GM21367 (cell line): Measurements from ENCODE around the gene PTGR1.
"Not testable (repeated sequence)": the region's sequence is repeated elsewhere in the genome, so short reads cannot be mapped to it uniquely, and the experiment has no call there.

ENCODE experiments used
- ATAC-seq: cut with Tn5 transposase; IDR thresholded peaks from one replicate; pipeline ENCODE4 v1.9.1; 2021; ENCODE audit not compliant: unreplicated experiment

The PTGR1 gene

DNA sequence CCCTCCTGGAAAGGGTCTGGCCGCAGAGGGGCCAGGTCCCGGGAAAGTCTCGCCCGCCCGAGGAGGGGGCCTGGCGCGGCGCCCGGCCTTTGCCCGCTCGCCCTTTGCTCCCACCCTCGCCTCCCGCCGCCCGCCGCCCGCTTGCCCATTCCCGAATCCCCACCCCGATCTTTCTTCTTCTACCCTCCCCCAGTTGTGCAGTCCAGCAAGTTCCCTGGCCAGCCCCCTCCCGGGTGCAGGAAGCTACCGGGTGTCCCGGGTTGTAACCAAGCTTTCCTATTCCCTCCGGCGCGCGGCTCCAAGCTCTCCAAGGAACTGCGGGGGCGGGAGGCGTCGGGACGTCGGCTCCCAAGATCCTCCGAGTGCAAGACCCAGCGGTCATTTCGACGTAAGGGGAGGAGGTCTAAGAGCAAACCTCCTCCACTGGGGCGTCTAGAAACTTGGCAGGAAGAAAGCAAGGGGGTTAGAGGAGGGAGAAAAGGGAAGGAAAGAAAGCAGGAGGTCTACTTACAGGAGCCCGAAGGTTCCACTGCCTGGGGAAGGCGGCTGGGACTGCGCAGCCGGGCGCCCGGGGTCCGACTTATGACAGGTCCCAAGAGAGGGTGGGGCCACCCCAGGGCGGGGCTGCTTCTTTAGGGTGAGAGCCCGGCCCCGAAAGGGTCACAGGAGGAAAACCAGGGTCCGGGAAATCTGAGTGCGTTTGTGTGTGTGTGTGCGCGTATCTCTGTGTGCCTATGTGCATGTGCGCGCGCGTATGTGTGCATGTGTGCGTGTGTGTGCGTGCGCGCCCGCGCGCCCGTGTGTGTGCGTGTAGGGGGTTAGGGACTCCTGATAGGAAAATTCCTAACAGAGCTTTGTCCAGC, at the start of gene PTGR1:
Gene PTGR1 (minus strand): TSS at position 556 of the 863 bp plus-strand sequence. CDS start 2,225 bp downstream, outside the sequence.
- peak; percentile 34 for ATAC-seq

DNA sequence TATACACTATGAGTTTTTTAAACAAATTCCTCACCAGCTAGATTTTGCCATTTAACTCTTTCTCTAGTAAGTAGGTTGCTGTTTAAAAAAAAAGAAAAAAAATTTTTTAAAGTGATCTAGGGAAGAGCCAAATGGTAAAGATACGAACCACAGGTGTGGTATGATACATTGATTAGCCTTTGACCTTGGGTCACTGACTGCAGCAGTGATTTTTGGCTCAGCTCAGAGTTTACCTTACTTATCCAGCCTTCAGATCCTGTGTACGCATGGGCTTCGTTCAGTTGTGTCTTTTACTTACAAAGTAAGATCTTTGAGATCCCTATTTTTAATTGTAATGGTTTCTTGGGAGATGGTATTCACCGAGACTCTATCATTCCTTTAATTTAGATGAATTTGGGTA, 49.6 kb upstream of the PTGR1 start:
- no peak for ATAC-seq

DNA sequence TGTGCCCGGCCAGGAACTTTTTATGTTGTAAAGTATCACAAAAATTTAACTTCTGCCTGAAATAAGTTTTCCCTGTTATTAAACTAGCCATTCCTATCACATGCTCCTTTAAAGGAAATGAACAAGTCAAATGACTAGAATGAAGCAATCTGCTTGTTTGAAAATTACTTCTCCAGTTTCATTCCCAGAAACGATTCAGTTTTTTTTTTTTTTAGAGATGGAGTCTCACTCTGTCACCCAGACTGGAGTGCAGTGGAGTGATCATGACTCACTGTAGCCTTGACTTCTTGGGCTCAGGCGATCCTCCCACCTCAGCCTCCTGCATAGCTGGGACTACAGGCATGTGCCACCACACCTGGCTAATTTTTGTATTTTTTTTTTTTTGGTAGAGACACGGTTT, 48.6 kb upstream of the PTGR1 start:
- no peak for ATAC-seq

DNA sequence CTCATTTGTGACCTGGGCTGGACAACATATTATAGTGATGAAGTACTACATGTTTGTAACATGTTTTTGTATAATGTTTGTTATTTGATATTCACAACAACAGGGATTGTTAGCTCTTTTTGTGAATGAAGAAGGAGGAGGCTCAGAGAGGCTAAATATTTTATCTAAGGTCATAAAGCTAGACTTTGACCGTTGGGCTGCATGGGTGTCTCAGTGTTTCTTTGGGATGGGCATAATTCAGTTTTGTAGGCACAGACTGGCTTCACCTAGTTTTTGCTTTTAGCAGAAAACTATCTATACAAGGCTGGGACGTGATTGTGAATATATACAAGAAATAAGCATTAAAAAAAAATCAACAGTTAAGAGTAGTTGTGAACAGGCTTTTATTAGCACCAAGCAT, 47.0 kb upstream of the PTGR1 start:
- no peak for ATAC-seq

DNA sequence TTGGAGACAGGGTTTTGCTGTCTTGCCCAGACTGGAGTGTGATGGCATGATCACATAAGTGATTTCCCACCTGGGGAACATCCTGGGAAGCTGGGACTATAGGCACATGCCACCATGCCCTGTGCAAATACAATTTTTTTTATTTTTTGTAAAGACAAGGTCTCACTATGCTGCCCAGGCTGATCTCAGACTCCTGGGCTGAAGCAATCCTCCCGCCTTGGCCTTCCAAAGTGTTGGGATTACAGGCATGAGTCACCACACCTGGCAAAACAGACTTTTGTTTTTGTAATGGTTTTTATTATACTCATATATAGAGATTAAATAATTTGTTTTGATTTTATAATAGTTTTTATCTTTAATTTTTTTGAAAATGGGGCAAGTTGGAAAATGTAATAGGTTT, 46.4 kb upstream of the PTGR1 start:
- no peak for ATAC-seq

DNA sequence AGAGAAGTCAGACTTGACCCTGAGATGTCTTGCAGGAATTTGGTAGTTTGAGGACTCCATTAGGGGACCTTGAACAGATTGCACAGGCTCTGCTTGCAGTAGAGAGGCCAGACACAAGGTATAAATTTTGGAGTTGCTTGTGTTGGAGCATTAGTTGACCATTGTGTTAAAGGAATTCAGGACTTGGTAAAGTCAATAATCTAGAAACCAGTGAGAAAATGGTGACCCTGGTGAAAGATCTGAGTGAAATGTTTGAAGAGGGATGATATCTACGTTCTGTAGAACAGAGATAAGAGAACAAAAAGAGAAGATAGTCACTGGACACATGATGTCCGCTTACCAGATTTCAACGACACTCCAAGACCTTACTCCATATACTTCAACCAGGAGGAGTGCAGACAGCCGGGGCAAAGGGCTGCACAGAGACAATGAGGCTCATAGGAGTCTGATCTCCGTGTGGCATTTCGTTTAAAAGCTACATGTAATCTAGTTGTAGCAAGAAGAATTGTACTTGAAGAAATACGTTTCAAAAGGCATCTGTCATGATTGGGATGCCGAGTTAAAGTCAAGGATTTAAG, 44.8 kb upstream of the PTGR1 start:
- no peak for ATAC-seq

DNA sequence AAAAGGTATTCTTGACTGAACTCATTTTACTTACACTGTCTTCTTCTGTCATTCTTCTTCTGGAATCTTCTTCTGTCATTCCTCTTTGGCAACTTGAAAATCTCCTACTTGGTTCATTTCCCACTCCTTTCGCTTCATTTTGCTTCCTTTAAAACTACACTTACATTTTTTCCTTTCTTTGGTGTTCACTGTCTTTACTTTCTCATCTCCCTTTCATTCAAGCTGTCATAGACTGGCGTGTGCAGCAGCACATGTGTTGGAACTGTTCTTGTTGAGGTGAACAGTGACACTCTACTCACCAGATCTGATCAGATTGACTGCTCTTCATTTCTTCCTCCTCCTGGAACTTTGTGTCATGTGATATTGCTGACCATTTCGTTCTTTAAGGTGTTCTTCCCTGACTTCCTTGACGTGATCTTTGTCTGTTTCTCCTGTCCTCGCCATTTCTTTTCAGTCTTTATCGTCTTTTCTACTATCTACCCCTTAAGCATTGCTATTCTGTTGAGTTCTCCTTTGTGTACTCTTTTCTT, 38.0 kb upstream of the PTGR1 start:
- ATAC-seq, result no peak

DNA sequence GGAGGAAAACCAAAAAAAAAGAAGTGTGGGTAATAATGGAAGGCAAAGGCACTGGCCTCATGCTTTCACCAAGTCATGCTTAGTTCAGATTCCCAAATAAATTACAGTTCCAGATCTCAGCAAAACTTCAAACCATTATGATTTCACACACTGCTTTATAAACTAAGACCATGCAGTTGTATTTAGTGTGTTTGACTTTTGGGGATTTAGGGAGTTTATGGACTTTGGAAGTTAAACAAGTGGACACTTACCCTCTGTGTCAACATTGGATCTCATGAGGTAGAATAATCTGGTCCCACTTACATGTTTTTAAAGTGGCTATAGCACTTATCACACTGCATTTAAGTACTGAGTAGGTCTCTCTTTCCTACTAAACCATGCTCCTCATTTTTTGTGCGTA, 35.4 kb upstream of the PTGR1 start:
- no peak for ATAC-seq

DNA sequence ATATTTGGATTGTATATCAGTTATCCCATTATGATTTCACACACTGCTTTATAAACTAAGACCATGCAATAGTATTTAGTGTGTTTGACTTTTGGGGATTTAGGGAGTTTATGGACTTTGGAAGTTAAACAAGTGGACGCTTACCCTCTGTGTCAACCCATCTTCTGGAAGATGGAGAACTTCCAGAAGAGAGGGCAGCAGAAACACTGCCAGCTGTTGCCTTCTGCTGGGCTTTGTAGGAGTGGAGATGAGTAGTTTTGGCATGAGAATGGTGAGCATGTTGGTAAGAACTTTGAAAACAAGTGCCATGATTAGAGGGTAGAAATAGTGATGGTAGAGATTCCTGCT, 33.9 kb upstream of the PTGR1 start:
- ATAC-seq, result no peak

DNA sequence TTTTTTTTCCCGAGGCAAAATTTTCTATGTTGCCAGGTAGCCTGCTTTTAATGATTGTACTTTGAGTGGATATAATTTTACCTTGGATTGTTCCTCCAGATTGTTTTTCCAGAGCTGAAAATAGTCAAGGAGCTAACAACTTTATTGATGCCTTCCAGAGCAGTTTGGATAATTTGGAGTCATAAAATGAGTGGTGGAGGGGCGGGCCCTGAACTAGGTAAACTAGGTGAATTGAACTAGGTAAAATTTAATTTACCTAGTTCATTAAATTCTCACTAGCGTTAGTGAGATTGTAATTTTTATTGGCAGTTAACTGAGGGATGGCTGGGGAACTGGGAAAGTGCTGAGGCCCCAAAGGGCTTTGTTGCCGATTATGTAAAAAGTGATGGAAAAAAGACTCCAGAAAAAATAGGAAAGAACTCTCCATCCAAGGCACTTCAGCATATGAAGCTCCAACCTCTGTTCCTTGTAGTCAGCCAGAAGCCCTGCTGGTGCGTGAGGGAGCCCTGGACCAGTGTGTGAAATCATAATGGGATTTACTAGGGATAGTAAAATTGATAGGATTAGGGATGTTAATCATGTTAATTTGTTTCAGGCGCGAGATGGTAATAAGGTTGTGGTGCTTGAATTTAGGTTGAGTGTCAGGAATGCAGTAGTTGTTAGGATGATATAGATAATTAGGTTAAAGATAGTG, 33.4 kb upstream of the PTGR1 start:
- no peak for ATAC-seq

DNA sequence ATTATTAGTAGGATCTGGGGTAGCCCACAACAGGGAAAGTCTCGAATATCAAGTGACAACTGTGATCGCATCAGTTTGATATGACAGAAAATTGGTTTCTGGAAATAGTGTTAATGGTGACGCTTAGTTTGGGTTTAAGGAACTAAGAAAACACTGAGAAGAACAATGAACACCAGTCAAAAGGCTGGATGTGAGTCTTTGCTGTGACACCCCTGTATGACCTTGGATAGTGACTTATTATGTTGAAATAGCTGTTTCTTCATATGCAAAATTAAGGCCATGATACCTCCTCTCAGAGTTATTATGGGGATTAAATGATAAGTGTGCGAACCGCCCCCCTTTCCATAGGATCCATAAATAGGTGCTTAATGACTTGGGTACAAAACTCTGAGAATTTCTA, 32.6 kb upstream of the PTGR1 start:
- no peak for ATAC-seq

DNA sequence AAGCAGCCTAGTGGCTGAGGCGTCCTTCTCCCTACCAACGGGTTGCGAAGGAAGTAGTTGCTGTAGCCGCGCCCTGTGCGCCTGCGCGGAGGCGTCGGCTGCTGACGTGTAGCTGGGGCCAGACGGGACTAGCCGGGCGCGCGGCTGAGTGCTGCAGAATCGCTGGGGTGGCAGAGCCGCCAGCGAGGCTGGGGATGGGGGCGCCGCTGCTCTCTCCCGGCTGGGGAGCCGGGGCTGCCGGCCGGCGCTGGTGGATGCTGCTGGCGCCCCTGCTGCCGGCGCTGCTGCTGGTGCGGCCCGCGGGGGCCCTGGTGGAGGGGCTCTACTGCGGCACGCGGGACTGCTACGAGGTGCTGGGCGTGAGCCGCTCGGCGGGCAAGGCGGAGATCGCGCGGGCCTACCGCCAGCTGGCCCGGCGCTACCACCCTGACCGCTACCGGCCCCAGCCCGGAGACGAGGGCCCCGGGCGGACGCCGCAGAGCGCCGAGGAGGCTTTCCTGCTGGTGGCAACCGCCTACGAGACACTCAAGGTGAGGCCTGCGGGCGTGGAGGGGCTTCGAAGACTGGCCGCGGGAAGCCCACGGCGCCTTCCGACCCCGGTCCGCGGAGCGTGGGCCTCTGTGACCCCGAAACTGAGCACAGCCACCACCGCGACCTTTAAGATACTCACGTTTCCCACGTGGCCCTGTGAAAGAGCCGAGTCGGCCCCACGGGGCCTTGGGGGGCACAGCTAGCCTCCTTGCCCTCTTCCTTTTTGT, 31.9 kb upstream of the PTGR1 start, which contains the start of gene DNAJC25:
Gene DNAJC25 (plus strand): TSS at position 121 of the 758 bp plus-strand sequence. CDS start 74 bp downstream, at position 195.
- peak; percentile 98 for ATAC-seq

DNA sequence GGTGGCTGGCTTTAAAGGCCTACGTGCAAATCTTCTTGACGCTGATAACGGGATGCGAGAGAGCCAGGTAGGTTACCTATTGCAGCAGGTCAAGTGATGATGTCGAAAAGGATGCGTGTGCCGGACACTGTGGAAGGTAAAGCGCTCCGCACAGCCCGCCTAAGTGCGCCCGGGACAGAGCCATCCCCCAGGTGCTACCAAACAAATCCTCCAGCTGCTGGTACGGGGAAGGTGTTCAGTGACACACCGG, 31.4 kb upstream of the PTGR1 start:
- ATAC-seq, result no peak

DNA sequence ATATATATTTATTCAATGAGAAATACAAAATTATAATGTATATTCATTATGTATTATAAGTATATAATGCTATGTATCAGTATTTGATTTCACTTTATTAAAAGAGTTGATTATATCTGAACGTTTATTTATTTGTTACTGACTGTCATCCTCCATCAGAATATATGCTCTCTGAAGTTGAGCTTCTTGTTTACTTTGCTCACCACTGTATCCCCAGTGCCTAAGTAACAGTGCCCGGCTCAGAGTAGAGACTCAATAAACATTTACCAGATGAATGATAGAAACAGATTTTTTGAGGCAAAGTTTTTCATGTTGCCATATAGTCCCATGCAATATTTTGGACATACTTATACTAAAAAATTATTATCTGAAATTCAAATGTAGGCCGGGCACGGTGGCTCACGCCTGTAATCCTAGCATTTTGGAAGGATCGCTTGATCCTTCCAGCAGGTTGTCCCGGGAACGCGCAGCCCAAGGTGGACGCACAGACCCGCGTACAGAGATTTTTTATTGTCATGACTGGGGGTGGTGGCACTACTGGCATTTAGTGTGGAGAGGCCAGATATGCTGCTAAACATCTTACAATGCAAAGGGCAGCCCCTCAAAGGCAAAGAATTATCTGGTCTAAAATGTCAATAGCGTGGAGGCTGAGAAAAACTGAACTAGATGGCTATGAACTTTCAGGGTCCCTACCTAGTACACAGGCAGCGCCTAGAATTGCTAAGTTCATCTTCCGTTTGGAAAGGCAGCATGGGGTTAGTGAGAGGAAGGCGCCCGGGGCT, 30.9 kb upstream of the PTGR1 start:
- ATAC-seq, result no peak

DNA sequence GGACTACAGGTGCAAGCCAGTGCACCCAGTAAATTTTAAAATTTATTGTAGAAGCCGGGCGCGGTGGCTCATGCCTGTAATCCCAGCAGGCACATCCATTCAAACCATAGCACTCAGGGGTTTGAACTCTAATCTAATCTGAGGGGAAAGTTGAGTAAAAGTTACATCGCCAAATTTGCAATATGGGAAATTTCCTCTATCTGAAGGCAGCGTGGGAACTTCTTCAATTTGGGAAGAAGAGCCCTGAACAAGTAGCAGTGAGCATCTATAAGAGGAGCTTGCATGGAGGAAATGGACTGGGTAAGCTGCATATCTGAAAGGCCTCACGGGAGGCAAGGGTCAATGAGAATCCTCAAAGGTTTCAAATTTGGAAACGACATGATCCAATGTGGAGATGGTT, 29.0 kb upstream of the PTGR1 start:
- ATAC-seq, result no peak

DNA sequence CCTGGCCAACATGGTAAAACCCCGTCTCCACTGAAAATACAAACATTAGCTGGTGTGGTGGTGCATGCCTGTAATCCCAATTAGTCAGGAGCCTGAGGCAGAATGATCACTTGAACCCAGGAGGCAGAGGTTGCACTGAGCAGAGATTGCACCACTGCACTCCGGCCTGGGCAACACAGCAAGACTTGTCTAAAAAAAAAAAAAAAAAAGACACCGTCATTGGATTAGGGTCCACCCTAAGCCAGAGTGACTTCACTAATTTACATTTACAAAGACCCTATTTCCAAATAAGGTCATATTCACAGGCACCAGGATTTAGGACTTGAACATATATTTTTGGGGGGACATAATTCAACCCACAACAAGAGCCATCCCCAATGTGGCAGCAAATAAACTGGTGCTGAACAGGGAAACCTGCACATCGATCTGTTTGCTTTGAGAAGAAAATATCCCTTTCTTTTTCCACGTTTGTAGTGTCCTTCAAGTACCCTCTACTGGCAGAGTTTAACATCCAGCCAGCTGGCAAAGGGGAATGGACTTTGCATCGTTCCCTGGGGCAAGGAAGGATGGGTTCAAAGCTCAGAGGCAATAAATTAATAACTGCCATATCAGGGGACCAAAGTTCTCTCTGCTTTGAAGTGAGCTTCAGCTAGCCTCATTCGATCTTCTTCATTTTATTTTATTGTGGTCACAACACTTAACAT, 28.0 kb upstream of the PTGR1 start:
- no peak for ATAC-seq

DNA sequence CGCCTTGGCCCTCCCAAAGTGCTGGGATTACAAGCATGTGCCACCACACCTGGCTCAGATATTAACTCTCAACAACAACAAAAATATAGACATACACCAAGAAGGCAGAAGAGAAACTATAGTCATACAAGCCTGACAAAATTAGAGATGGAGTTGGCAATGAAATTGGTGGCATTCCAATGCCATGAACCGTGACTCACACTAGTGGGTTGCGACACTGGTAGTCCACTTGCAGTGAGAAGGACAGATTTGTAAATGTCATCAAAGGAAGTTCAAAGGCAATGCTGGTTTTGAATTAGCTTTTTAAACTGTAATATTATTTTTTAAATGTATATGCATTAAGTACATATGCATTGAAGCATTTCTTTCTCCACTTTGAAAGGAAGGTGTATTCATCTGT, 23.2 kb upstream of the PTGR1 start:
- no peak for ATAC-seq

DNA sequence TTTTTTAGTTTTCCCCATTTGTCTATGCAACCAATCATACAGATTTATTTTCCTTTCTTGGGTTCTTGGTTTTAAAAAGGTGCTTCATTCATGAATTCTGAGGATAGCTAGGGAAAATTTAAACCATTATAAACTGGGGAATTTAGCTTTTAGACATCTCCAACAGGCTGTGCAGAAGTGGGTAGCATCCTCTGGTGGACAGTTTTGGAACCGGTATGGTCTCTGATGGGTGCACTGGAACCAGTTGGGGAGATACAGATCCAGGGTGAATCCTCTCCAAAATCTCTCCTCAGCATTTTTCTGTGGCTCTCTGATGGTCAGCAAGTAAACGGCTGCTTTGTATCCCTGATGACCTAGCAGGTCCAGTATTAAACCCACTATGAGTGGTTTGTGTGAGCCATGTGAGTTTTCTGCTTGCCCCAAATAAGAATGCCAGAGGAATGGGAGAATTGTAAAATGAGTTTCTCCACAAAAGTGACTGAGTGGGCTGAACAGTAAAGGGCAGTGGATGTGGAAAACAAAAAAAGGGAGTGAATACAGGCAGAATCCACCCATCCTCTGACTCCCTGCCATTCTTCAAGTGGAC, 22.5 kb upstream of the PTGR1 start:
- peak; percentile 67 for ATAC-seq

DNA sequence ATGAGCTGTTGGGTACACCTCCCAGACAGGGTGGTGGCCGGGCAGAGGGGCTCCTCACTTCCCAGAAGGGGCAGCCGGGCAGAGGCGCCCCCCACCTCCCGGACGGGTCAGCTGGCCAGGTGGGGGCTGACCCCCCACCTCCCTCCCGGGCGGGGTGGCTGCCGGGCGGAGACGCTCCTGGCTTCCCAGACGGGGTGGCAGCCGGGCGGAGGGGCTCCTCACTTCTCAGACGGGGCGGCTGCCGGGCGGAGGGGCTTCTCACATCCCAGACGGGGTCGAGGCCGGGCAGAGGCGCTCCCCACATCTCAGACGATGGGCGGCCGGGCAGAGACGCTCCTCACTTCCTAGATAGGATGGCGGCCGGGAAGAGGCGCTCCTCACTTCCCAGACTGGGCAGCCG, 17.9 kb upstream of the PTGR1 start:
- ATAC-seq, result not testable (repeated sequence)

DNA sequence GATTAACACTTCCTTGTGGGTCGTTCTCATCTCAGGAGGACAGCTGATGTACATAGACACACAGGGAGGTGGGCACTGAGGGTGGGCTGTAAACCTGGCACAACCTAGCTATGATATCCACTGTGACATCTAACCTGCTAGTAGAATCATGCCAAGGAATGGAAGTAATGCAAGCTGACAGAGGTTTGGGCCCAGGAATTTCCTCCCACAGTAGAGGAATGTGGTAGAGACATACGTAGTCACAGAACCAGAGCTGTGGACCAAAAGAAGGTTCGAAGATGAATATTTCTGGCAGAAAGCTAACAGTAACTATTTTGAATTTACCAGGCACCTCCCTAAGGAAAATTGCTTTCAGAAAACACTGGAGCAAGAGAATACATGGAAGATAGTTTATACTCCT, 16.5 kb upstream of the PTGR1 start:
- ATAC-seq, result no peak
